Spleen (tissue), 10 donors: Measurements from ENCODE around the gene TGFA. TPM values are rescaled to one million over a fixed set of nuclear protein-coding genes. Genes with fewer than 3 reads are reported as not detected.

ENCODE experiments used
- polyA plus RNA-seq, 3 donors: library from polyadenylated mRNA; stranded (reverse); fragments of 200-250 nt; gene quantifications; one replicate each; pipeline ENCODE4 v1.2.1, GENCODE V29; 2013
- total RNA-seq, 7 donors: library from RNA; depleted of rRNA in 3 of 7; stranded (reverse); fragments of >200 nt in 3 of 7; fragmentation: NEBNext Ultra II Directional in 4 of 7; extraction: Animal tissue kit (Norgen Biotek cat#: 25700) in 4 of 7; gene quantifications; one replicate each; pipeline versions ENCODE4 v1.1.0 to v1.2.1, GENCODE V29; 2016 to 2021
- donor health status: healthy with polysubstance abuse.
- donor health status: DM: no; HTN: no; CAD: no; lungs with moderate emphysema.
- donor health status: DM: no; HTN: no; CAD: no.
- donor health status: Bipolar disorder and iron deficiency.
- donor health status: healthy.
- donor health status: DM: no; HTN: no; CAD: no.
- donor health status: DM: yes; HTN: yes; CAD: no.

Gene TGFA
- total and polyA plus RNA-seq, 10 donors: 1.3 to 27.5 (median 13.2) TPM

Other genes starting within 250 kb of the TGFA start
- gene ADD2, start 214.4 kb upstream of the TGFA start, total RNA-seq: 1 to 10 TPM; 3.3 to 7.1 (median 4.2) TPM
- gene ADD2, start 214.4 kb upstream of the TGFA start, polyA plus RNA-seq: 1 to 10 TPM in 1 of 3 donors, under 1 TPM in 2; 0.47 to 1.8 (median 0.50) TPM
- gene FIGLA, start 236.8 kb upstream of the TGFA start, total RNA-seq: not detected
- gene FIGLA, start 236.8 kb upstream of the TGFA start, polyA plus RNA-seq: under 1 TPM in 2 of 3 donors, not detected in 1; 0.14 to 0.39 TPM